SH-SY5Y (cell line): ENCODE measurements around the gene PLCG2.

Source experiments
- GATA2 ChIP-seq: IDR thresholded peaks from 2 replicates; pipeline ENCODE4 v1.6.1; 2011; ENCODE audit warnings: mild to moderate bottlenecking, low read depth, low read length
- GATA3 ChIP-seq: IDR thresholded peaks from 2 replicates; pipeline ENCODE4 v1.6.1; 2011; ENCODE audit warnings: low read depth, mild to moderate bottlenecking, low read length, moderate library complexity

Gene PLCG2

DNA sequence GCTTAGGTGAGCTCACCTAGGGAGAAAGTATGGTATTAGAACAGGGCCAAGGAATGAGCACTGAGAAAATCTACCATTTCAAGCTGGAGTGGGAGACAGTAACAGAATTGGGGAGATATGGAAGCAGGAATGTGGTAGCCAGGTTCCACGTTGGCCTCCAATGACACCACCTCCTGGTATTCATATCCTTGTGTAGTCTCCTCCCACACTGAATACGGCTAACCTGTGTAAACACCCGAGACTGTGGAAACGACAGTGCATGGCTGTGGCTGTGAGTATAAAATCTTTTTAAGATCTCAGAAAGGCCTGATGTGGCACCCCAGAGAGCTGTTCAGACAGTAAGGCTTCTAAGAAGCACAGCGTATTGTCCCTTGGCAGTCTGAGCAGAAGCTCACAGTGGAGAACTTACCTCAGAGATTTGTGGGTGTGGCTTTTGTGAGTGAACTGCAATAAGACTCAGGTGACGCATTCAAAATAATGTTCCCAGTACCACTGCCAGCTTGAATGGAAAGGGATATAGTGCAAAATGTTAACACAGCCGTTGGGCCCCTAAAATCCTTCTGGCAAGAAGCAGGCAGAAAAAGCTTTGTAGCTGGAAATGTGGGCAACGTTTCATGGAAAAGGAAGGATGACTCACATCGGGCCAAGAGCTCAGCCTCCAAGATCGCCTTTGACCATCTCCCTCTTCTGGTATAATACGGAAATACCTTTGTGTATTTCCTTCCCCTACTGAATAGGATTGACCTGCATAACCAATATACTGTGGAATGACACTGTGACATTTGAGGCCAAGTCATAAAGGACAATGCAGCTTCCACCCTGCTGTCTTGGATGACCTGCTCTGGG, 217.8 kb downstream of the PLCG2 start:
- TF ChIP-seq GATA2, result no peak
- no peak for TF ChIP-seq GATA3

DNA sequence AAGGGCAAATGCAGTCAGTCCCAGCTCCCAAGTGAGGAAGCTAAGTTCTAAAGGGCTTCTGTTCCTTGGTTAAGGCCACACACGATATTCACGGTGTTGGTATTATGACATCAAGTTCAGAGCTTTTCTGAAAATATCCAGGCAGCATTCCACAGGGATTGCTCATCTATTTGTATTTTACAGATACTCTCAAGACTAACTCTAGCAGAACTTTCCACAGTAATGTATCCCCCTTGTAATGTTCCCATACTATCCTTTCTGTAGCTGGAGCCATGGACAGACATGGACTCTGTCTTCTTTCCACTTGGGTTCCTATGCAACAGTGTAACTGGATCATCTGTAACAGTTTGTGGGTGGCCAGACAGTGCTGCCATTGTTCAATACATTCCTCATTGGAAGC, 218.6 kb downstream of the PLCG2 start:
- TF ChIP-seq GATA2, result no peak
- no peak for TF ChIP-seq GATA3

DNA sequence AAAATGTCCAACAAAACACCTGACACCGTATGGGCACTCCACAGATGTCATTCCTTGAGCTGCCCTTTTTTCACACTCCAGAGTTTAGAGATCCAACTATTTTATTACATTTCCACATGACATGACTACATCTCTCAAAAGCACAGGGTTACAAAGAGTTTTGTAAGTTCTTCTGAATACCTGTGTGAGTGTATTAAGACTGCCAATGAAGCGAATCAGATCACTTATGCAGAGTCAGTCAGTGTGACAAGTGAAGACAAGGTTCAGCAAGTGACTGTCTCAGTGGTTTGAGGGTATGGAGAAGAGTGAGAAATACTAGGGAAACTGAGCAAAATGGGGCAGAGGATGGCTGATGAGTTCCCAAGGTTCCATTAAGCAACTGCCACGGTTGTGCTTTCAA, 223.7 kb downstream of the PLCG2 start:
- TF ChIP-seq GATA2, result no peak
- no peak for TF ChIP-seq GATA3

DNA sequence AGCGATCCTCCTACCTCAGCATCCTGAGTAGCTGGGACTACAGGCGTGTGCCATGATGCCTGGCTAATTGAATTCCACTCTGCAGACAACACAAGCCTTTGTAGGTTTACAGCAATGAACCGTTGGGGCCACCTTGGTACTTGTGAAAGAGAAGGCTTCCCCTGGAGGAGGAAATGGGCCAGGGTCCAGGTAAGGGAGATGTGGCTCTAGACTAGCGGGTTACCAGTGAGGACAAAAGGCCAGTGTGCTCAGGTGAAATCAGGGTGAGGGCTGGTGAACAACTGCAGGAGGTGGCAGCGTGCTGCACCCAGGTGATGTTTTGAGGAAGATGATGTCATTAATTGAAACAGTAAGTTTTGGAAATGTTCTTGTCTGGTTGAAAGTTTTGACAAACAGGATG, 225.5 kb downstream of the PLCG2 start:
- no peak for TF ChIP-seq GATA3
- TF ChIP-seq GATA2, result no peak

DNA sequence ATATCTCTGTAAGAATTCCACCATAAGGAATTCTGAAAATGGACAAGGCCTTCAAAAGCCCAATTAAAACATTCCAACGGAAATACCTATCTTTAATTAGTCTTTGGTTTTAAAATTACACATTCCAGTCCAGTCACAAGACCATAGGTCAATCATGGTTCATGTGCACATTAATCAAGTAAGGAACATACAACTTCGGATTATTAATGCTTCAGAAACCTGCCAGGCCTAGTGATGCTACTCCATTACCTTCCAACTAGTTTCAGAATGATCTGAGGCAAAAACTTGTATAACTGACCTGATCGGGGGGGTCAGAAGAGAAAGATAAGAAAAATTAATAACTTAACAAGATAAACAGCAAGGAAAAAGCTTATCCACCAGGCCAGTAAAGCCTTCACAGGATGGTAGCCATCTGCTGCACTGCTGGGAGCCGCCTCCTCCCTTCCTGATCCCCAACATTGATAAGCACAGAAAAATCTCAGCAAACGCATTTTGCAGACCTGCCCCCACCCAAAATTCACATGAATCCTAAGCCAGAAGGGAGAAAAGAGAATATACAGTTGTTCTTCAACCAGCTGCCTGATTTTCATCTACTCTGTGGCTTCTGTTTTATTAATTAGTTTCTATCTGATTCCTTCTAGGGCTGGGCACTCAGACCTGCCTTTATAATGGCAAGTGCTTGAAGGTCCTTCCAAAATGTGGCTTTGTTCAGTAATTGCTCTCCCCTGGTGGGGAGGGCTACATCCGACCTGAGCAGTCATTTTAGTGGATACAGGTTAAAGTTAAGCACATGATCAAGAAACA, 226.1 kb downstream of the PLCG2 start:
- TF ChIP-seq GATA3 (peak; percentile 76), GATA2 (peak; percentile 90)

DNA sequence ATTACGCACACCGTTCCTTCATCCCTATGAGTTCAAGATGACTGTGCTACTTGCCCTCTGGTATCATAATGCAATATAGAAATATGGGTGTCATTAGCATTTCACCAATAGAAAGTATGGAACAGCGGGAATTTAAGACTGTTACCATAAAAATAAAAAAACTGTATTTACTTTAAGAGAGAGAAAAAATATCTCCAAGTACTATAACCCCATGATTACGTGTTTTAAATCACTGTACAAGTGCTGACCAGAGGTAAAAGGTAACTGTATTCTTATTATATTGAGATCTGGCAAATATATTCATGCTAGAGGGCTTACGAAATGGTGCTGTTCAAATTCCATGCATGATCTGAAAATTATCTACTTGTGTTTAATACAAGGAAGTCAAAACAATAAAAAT, 226.9 kb downstream of the PLCG2 start:
- TF ChIP-seq GATA2 (no peak), GATA3 (no peak)

DNA sequence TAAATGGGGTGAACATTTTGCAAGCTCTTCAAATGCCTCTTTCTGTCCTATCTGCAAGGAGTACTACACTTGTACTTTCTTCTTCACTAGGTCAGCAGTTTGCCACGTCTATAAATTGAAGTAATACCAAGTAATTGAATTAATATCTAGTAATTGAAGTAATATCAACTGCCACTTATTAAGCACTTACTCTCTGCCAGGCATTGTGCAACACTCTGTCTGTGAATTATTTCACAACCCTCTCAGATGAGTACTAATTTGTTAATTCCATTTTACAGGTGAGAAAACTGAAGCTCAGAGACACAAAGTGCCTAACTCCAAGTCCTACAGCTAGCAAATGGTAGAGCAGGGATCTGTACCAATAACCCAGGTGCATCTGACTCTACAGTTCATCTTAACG, 228.1 kb downstream of the PLCG2 start:
- TF ChIP-seq GATA3 (no peak), GATA2 (no peak)

DNA sequence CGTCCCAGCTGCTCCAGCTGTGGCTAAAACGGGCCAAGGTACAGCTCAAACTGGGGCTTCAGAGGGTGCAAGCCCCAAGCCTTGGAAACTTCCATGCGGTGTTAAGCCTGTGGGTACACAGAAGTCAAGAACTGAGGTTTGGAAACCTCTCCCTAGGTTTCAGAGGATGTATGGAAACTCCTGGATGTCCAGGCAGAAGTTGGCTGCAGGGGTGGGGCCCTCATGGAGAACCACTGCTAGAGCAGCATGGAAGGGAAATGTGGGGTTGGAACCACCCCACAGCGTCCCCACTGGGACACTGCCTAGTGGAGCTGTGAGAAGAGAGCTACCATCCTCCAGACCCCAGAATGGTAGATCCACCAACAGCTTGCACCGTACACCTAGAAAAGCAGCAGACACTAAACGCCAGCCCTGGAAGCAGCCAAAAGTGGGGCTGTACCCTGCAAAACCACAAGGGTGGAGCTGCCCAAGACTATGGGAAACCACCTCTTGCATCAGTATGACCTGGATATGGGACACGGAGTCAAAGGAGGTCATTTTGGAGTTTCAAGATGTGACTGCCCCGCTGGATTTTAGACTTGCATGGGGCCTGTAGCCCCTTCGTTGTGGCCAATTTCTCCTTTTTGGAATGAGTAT, 230.0 kb downstream of the PLCG2 start:
- no peak for TF ChIP-seq GATA2

DNA sequence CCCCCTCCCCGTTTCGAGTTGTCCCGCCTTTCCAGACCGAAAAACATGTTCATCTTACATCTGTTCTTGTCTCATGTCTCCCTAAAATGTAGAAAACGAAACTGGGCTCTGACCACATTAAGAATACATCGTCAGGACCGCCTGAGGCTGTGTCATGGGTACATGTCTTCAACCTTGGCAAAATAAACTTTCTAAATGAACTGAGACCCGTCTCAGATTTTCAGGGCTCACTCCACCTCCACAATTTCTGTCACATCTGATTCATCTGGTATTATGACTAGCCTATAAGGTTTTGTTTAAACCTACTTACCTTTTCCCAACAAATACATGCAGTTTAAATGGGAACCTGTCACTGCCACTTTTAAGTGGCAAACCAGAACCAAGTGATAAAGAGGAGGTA, 231.6 kb downstream of the PLCG2 start:
- TF ChIP-seq GATA3, result no peak
- no peak for TF ChIP-seq GATA2

DNA sequence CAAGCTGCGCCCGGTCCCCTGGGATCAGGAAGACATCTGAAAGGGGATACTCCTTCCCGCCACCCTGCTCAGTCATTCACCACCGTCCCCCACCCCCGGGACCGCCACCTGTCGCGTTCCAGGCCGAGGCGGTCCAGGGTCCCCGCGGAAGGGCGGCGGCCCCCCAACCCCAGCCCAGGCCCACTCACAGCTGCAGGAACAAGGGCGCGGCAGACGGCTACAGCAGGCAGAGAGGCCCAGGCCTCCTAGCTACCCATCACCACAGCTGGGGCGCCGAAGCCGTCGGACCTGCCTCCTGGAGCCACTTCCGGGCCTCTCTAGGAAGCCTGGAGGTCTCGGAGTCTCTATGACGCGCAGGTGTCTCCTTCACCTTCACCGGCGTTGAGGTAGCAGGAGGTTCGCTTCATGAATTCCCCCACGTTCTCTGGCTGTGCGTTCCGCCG, 232.1 kb downstream of the PLCG2 start, which contains the start of gene SDR42E1:
Gene SDR42E1, minus strand, starts transcription at position 272 of the 443 bp plus-strand sequence. CDS start 10,612 bp downstream, outside the sequence.
- no peak for TF ChIP-seq GATA3
- TF ChIP-seq GATA2, result no peak
